GM23338 (cell line): ENCODE measurements around the gene ADCY4.

Experiments used
- CREB1 ChIP-seq: fragments of 250-450 bp; sonication (Bioruptor Pico); IDR thresholded peaks from 2 replicates; pipeline ENCODE4 v1.5.0; 2020; ENCODE audit warnings: low read depth, mild to moderate bottlenecking, moderate library complexity
- CTCF ChIP-seq, 2 experiments: fragments of 200-600 bp in 1 of 2; sonication (generic) in 1 of 2; conservative IDR thresholded peaks; 2 replicates each; pipeline versions ENCODE4 v1.5.1 to v1.6.1; 2016 to 2017; ENCODE audit warnings: antibody characterized with exemption in 2 of 2, low read depth in 2 of 2, mild to moderate bottlenecking in 2 of 2, moderate library complexity in 1 of 2
- EZH2 ChIP-seq: fragments of 200-600 bp; sonication (generic); IDR thresholded peaks from one replicate; pipeline ENCODE4 v1.8.0; 2017; ENCODE audit warnings: antibody characterized with exemption, mild to moderate bottlenecking, low read depth; ENCODE audit not compliant: unreplicated experiment
- EZH2phosphoT487 ChIP-seq: fragments of 200-600 bp; sonication (generic); IDR thresholded peaks from one replicate; pipeline ENCODE4 v1.8.1; 2018; ENCODE audit warnings: antibody characterized with exemption; ENCODE audit not compliant: unreplicated experiment
- JUNB ChIP-seq: IDR thresholded peaks from one replicate; pipeline ENCODE4 v1.6.1; 2016; ENCODE audit warnings: antibody characterized with exemption; ENCODE audit not compliant: unreplicated experiment
- NANOG ChIP-seq: IDR thresholded peaks from 2 replicates; pipeline ENCODE4 v1.6.1; 2016; ENCODE audit warnings: antibody characterized with exemption, borderline replicate concordance
- POLR2AphosphoS5 ChIP-seq: IDR thresholded peaks from 2 replicates; pipeline ENCODE4 v1.6.1; 2016; ENCODE audit warnings: antibody characterized with exemption, low read depth
- REST ChIP-seq: IDR thresholded peaks from one replicate; pipeline ENCODE4 v1.6.1; 2018; ENCODE audit warnings: antibody characterized with exemption; ENCODE audit not compliant: unreplicated experiment
- ZNF462 ChIP-seq: fragments of 250-450 bp; sonication (Bioruptor Pico); IDR thresholded peaks from 2 replicates; pipeline ENCODE4 v1.5.0; 2020; ENCODE audit warnings: mild to moderate bottlenecking, moderate library complexity

- TF ChIP-seq POLR2AphosphoS5: no peak
- TF ChIP-seq CTCF (conservative IDR thresholded peaks at IDR 0.05; ENCODE audit: low read depth in 2 of 2): no peak
- no peak for TF ChIP-seq NANOG
- TF ChIP-seq EZH2phosphoT487: no peak
- no peak for TF ChIP-seq ZNF462 (CRISPR knock-in tag)
- TF ChIP-seq JUNB: no peak
- no peak for TF ChIP-seq EZH2
- no peak for TF ChIP-seq CREB1 (CRISPR knock-in tag)
- no peak for TF ChIP-seq REST
Observed at GRCh38 chr14:24338843-24339242, 4.0 kb upstream of the ADCY4 start.
